MCF 10A (cell line): Measurements from ENCODE around the gene MYL5. TPM values are rescaled to one million over a fixed set of nuclear protein-coding genes. Genes with fewer than 3 reads are reported as not detected.

Experiments
- BruUV-seq: library from RNA; stranded (reverse); fragments of 400-500 nt; replicated peaks from 2 replicates; lab custom pipeline; 2021; lab: Mats Ljungman, UMichigan
- CTCF ChIA-PET: fragments of 300-600 bp; sonication (Branson Sonifier 250); formaldehyde crosslinking; extraction: SDS; loops from one replicate; lab custom pipeline; 2021; ENCODE audit warnings: antibody characterized with exemption, inconsistent platforms; lab: Yijun Ruan, JAX
- POLR2A ChIA-PET: fragments of 300-600, 350-650 bp; sonication (Branson Sonifier 250); formaldehyde crosslinking; extraction: SDS; loops from one replicate; lab custom pipeline; 2020; ENCODE audit warnings: antibody characterized with exemption, inconsistent platforms; lab: Yijun Ruan, JAX
- DNase-seq: peaks from one replicate; pipeline ENCODE4 v3.0.0-alpha.2; 2018; ENCODE audit not compliant: unreplicated experiment
- H3K27ac Mint-ChIP-seq: one replicate; pipeline ENCODE4 v1.8.0; 2022; ENCODE audit warnings: mild to moderate bottlenecking, low read depth, mixed read lengths; ENCODE audit not compliant: unreplicated experiment
- H3K27me3 Mint-ChIP-seq: one replicate; pipeline ENCODE4 v1.8.0; 2022; ENCODE audit warnings: mixed read lengths; ENCODE audit not compliant: insufficient read depth, unreplicated experiment
- H3K36me3 Mint-ChIP-seq: one replicate; pipeline ENCODE4 v1.8.0; 2022; ENCODE audit warnings: mild to moderate bottlenecking, moderate library complexity, mixed read lengths; ENCODE audit not compliant: insufficient read depth, unreplicated experiment
- H3K4me1 Mint-ChIP-seq: one replicate; pipeline ENCODE4 v1.8.0; 2022; ENCODE audit warnings: mixed read lengths; ENCODE audit not compliant: insufficient read depth, unreplicated experiment
- H3K4me3 Mint-ChIP-seq: one replicate; pipeline ENCODE4 v1.8.0; 2022; ENCODE audit warnings: mild to moderate bottlenecking, moderate library complexity, mixed read lengths; ENCODE audit not compliant: unreplicated experiment
- H3K9me3 Mint-ChIP-seq: one replicate; pipeline ENCODE4 v1.8.0; 2022; ENCODE audit warnings: mixed read lengths; ENCODE audit not compliant: unreplicated experiment
- intact Hi-C: fragments of 100-400 bp; cut with micrococcal nuclease; formaldehyde crosslinking; loops from 2 replicates; pipeline ENCODE4 v1.14.1; 2022
- total RNA-seq: library from RNA; stranded (reverse); gene quantifications from 2 replicates; pipeline ENCODE4 v1.2.3, GENCODE V29; 2022
- TF ChIP-seq, protein P1 (sequence below): fragments of 200-600 bp; IDR thresholded peaks from one replicate; pipeline ENCODE4 v1.8.0; 2022; ENCODE audit warnings: antibody characterized with exemption, mild to moderate bottlenecking; ENCODE audit not compliant: unreplicated experiment

Gene MYL5
- total RNA-seq, 1 experiment from 2014 or later = 32.9 TPM

DNA sequence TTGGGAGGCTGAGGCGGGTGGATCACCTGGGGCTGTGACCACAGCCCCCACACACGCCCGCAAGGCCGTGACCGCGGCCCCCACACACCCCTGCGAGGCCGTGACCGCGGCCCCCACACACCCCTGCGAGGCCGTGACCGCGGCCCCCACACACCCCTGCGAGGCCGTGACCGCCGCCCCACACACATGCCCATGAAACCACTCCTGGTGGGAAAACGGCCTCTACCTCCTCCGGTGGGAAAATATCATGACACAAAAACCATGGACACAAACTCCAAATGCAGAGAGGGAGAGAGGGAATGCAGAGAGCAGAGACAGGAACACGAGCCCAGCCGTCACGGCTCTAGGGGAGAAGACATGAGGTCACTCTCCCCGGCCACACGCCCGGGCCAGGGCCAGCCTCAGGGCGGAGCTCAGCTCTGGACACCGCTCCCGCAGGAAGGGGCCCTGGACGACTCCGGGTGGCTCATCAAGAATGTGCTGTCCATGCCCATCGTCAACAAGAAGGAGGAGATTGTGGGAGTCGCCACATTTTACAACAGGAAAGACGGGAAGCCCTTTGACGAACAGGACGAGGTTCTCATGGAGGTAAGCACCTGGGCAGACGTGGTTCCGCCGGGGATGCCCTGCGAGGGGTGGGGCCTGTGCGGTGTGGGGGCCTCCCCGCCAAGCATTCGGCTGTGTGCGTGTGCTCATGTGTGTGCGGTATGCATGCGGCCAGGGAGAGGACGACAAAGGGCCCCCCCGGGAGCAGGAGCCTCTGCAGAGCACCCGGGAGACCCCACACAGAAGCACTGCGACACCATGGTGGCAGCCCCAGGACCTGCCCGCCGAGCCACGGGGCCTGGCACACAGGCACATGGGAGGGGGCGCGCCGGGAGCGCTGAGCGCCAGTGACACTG lies 17.7 kb upstream of the MYL5 start:
- no TSS peak for BruUV-seq
- H3K4me1 Mint-ChIP-seq = no peaks in the 10 kb centered on the region
- H3K27me3 Mint-ChIP-seq = no peaks in the 10 kb centered on the region
- intact Hi-C loops = no loop called here
- CTCF ChIA-PET = no interaction called here
- H3K27ac Mint-ChIP-seq = no peak overlapping the region
- POLR2A ChIA-PET = no interaction called here
- no peak for DNase-seq
- H3K4me3 Mint-ChIP-seq = no peak overlapping the region
- peaks cover 5% of the 10 kb centered on the region for H3K36me3 Mint-ChIP-seq
- TF ChIP-seq, protein P1, sequence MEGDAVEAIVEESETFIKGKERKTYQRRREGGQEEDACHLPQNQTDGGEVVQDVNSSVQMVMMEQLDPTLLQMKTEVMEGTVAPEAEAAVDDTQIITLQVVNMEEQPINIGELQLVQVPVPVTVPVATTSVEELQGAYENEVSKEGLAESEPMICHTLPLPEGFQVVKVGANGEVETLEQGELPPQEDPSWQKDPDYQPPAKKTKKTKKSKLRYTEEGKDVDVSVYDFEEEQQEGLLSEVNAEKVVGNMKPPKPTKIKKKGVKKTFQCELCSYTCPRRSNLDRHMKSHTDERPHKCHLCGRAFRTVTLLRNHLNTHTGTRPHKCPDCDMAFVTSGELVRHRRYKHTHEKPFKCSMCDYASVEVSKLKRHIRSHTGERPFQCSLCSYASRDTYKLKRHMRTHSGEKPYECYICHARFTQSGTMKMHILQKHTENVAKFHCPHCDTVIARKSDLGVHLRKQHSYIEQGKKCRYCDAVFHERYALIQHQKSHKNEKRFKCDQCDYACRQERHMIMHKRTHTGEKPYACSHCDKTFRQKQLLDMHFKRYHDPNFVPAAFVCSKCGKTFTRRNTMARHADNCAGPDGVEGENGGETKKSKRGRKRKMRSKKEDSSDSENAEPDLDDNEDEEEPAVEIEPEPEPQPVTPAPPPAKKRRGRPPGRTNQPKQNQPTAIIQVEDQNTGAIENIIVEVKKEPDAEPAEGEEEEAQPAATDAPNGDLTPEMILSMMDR = no peak
- peaks cover 10% of the 10 kb centered on the region for H3K9me3 Mint-ChIP-seq

DNA sequence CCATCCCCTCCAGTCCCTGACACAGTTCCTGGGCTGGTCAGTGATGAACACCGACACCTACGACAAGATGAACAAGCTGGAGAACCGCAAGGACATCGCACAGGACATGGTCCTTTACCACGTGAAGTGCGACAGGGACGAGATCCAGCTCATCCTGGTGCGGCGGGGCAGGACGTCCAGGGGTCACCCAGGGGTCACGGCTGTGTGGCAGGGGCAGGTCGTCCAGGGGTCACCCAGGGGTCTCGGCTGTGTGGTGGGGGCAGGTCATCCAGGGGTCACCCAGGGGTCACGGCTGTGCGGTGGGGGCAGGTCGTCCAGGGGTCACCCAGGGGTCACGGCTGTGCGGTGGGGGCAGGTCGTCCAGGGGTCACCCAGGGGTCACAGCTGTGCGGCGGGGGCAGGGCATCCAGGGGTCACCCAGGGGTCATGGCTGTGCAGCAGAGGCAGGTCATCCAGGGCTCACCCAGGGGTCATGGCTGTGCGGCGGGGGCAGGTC lies 17.0 kb upstream of the MYL5 start:
- intact Hi-C loops = no loop called here
- Mint-ChIP-seq H3K4me1 (no peaks in the 10 kb centered on the region), H3K4me3 (no peak overlapping the region), H3K9me3 (peaks cover 10% of the 10 kb centered on the region), H3K27me3 (no peaks in the 10 kb centered on the region), H3K27ac (no peak overlapping the region), H3K36me3 (peaks cover 5% of the 10 kb centered on the region)
- no peak for DNase-seq
- TF ChIP-seq, protein P1 = no peak
- ChIA-PET POLR2A (no interaction called here), CTCF (no interaction called here)
- BruUV-seq = no TSS peak

DNA sequence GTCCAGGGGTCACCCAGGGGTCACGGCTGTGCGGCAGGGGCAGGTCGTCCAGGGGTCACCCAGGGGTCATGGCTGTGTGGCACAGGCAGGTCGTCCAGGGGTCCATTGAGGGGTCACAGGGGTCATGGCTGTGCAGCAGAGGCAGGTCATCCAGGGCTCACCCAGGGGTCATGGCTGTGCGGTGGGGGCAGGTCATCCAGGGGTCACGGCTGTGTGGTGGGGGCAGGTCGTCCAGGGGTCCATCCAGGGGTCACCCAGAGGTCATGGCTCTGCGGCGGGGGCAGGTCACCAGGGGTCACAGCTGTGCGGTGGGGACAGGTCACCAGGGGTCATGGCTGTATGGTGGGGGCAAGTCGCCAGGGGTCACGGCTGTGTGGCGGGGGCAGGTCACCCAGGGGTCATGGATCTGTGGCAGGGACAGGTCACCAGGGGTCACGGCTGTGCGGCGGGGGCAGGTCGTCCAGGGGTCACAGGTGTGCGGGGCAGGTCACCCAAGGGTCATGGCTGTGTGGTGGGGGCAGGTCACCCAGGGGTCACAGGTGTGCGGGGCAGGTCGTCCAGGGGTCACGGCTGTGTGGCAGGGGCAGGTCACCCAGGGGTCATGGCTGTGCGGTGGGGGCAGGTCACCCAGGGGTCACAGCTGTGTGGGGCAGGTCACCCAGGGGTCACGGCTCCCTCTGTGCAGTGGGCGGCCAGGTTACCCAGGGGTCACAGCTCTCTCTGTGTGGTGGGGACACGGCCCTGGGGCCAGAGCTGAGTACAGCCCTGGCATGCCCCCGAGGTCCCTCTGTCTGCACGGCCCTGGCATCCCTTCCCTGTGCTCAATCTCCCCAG lies 16.3 kb upstream of the MYL5 start:
- no peak overlapping the region for H3K4me3 Mint-ChIP-seq
- peaks cover 10% of the 10 kb centered on the region for H3K9me3 Mint-ChIP-seq
- DNase-seq = no peak
- ChIA-PET POLR2A (no interaction called here), CTCF (no interaction called here)
- no peak overlapping the region for H3K27ac Mint-ChIP-seq
- no peaks in the 10 kb centered on the region for H3K27me3 Mint-ChIP-seq
- no peaks in the 10 kb centered on the region for H3K4me1 Mint-ChIP-seq
- peaks cover 5% of the 10 kb centered on the region for H3K36me3 Mint-ChIP-seq
- TF ChIP-seq, protein P1 = no peak
- intact Hi-C loops = no loop called here
- BruUV-seq = no TSS peak
